ENCODE data around the gene LPCAT2. TPM values are rescaled to one million over a fixed set of nuclear protein-coding genes. Genes with fewer than 3 reads are reported as not detected.

The LPCAT2 gene
- total and polyA plus RNA-seq, 2 of the 13 experiments (the other 11 are each of a cell fraction or from before 2014, with no cell fraction given) = 9.9 to 17.6 TPM

DNA sequence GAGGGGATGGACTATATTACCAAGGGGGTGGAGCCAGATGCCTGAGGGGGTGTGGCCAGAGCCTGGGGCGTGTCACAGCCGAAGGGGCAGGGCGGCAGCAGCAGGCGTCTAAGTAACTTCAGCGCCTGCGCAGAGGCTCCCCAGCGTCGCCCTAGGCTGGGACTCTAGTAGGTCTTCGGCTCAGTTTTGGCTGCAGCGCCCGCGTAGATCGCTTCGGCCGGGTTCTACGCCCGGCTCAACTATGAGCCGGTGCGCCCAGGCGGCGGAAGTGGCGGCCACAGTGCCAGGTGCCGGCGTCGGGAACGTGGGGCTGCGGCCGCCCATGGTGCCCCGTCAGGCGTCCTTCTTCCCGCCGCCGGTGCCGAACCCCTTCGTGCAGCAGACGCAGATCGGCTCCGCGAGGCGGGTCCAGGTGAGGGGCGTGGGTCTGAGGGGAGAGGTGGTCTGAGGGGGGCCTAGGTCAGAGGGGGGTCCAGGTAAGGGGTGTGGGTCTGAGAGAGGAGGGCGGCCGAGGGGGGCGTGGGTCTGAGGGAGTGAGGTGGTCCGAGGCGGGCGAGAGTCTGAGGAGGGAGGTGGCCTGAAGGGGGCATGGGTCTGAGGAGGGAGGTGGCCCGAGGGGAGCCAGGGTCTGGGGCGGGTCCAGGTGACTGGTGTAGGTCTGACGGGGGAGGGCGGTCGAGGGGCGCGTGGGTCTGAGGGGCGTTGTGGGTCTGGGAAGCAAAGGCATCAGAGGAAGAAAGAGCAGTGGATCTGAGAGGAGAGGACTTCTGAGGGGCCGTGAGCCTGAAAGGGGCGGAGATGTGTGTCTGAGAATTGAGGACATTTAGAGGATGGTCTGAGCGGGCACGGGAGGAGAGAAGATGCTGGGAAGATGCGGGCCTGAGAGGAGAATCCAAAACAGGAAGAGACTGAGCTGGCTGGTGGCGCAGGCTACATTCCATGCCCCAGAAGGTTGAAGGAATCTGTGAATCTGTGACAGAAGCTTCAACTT, at the start of gene LPCAT2 (continued):
- TF ChIP-seq, protein P1, sequence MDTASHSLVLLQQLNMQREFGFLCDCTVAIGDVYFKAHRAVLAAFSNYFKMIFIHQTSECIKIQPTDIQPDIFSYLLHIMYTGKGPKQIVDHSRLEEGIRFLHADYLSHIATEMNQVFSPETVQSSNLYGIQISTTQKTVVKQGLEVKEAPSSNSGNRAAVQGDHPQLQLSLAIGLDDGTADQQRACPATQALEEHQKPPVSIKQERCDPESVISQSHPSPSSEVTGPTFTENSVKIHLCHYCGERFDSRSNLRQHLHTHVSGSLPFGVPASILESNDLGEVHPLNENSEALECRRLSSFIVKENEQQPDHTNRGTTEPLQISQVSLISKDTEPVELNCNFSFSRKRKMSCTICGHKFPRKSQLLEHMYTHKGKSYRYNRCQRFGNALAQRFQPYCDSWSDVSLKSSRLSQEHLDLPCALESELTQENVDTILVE (CRISPR knock-in tag; IDR thresholded peaks at IDR 0.05) = no peak
- TF ChIP-seq XBP1 (CRISPR knock-in tag; IDR thresholded peaks at IDR 0.05) (no peak), NCOR1 (IDR thresholded peaks at IDR 0.05; ENCODE audit: borderline replicate concordance, low read length) (no peak), KDM4B (CRISPR knock-in tag; IDR thresholded peaks at IDR 0.05) (no peak), SKIL (CRISPR knock-in tag; IDR thresholded peaks at IDR 0.05; ENCODE audit: borderline replicate concordance) (no peak), ZFP36L2 (CRISPR knock-in tag; IDR thresholded peaks at IDR 0.05) (no peak), ZNF687 (CRISPR knock-in tag; IDR thresholded peaks at IDR 0.05) (peak; percentile 84), ZNF256 (CRISPR knock-in tag; conservative IDR thresholded peaks at IDR 0.05) (no peak), ZFP36L1 (CRISPR knock-in tag; IDR thresholded peaks at IDR 0.05) (no peak), ZNF749 (CRISPR knock-in tag; IDR thresholded peaks at IDR 0.05; ENCODE audit: borderline replicate concordance) (no peak), CENPT (CRISPR knock-in tag; IDR thresholded peaks at IDR 0.05; ENCODE audit: low read depth) (no peak), RARA (CRISPR knock-in tag; IDR thresholded peaks at IDR 0.05) (no peak), ZSCAN9 (CRISPR knock-in tag; IDR thresholded peaks at IDR 0.05; ENCODE audit: borderline replicate concordance) (no peak), ZNF333 (CRISPR knock-in tag; IDR thresholded peaks at IDR 0.05; ENCODE audit: borderline replicate concordance) (no peak), PHF21A (CRISPR knock-in tag; IDR thresholded peaks at IDR 0.05) (no peak), BRF2 (CRISPR knock-in tag; IDR thresholded peaks at IDR 0.05) (no peak), ZNF101 (CRISPR knock-in tag; IDR thresholded peaks at IDR 0.05; ENCODE audit: borderline replicate concordance, low read depth) (no peak), RFX5 (IDR thresholded peaks at IDR 0.05; ENCODE audit: low read depth, low read length) (no peak)
- TF ChIP-seq, protein P2, sequence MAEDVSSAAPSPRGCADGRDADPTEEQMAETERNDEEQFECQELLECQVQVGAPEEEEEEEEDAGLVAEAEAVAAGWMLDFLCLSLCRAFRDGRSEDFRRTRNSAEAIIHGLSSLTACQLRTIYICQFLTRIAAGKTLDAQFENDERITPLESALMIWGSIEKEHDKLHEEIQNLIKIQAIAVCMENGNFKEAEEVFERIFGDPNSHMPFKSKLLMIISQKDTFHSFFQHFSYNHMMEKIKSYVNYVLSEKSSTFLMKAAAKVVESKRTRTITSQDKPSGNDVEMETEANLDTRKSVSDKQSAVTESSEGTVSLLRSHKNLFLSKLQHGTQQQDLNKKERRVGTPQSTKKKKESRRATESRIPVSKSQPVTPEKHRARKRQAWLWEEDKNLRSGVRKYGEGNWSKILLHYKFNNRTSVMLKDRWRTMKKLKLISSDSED (CRISPR knock-in tag; IDR thresholded peaks at IDR 0.05) = no peak

Data from HepG2 (cell line).